H1 (cell line): Measurements from ENCODE around the gene MIX23. TPM values are rescaled to one million over a fixed set of nuclear protein-coding genes. Genes with fewer than 3 reads are reported as not detected.

Source experiments
- CTCF ChIA-PET: fragments of 300-600 bp; sonication (Branson Sonifier 250); formaldehyde crosslinking; loops from one replicate; lab custom pipeline; 2021; ENCODE audit not compliant: partially characterized antibody; lab: Charles Lee
- POLR2A ChIA-PET: fragments of 300-600 bp; sonication (Branson Sonifier 250); formaldehyde crosslinking; loops from one replicate; lab custom pipeline; 2021; ENCODE audit warnings: inconsistent platforms; ENCODE audit not compliant: partially characterized antibody; lab: Charles Lee
- DNase-seq, 2 experiments: peaks; one replicate each; pipeline versions ENCODE4 v3.0.0 to v3.0.0-alpha.2; 2010 to 2022; ENCODE audit warnings: low spot score in 2 of 2, low read depth in 1 of 2, mixed read lengths in 1 of 2
- FAIRE-seq: peaks from 2 replicates; lab custom pipeline; 2011; peaks lifted over from hg19 to GRCh38; lab: Jason Lieb, UNC
- H2AFZ ChIP-seq: 2 replicates; pipeline ENCODE4 v1.8.1; 2012; ENCODE audit warnings: low read length, inconsistent platforms
- H2AK5ac ChIP-seq: 2 replicates; pipeline ENCODE4 v1.6.1; 2013; ENCODE audit warnings: low read depth, low read length
- H2BK120ac ChIP-seq: replicated peaks from 2 replicates; pipeline ENCODE3; 2013; ENCODE audit warnings: low read depth, low read length, inconsistent platforms
- H2BK12ac ChIP-seq: 2 replicates; pipeline ENCODE4 v1.6.1; 2013; ENCODE audit warnings: low read depth, low read length
- H2BK15ac ChIP-seq: 2 replicates; pipeline ENCODE4 v1.6.1; 2013; ENCODE audit warnings: low read length
- H2BK20ac ChIP-seq: 2 replicates; pipeline ENCODE4 v1.6.1; 2013; ENCODE audit warnings: low read length
- H2BK5ac ChIP-seq: 2 replicates; pipeline ENCODE4 v1.6.1; 2013; ENCODE audit warnings: low read depth, low read length
- H3K14ac ChIP-seq: 2 replicates; pipeline ENCODE4 v1.6.1; 2013; ENCODE audit warnings: inconsistent platforms; ENCODE audit not compliant: insufficient read length
- H3K18ac ChIP-seq: 2 replicates; pipeline ENCODE4 v1.6.1; 2013; ENCODE audit warnings: low read length; ENCODE audit errors: extremely low read depth
- H3K23ac ChIP-seq: 2 replicates; pipeline ENCODE4 v1.6.1; 2013; ENCODE audit warnings: inconsistent platforms; ENCODE audit not compliant: insufficient read length
- H3K23me2 ChIP-seq: 2 replicates; pipeline ENCODE4 v1.6.1; 2013; ENCODE audit warnings: low read depth, low read length
- H3K27ac ChIP-seq: 2 replicates; pipeline ENCODE4 v1.6.1; 2011; ENCODE audit warnings: low read depth, low read length, inconsistent platforms
- H3K27me3 ChIP-seq, 4 experiments: replicated peaks in 1 of 4; 1 replicate in 1 of 4; 2 replicates in 3 of 4; pipeline versions ENCODE4 v1.6.1 to v1.8.1; 2011 to 2013; ENCODE audit warnings: low read length in 3 of 4, mild to moderate bottlenecking in 3 of 4, inconsistent platforms in 2 of 4, mixed read lengths in 2 of 4, moderate library complexity in 1 of 4; ENCODE audit not compliant: control insufficient read depth in 3 of 4, insufficient read depth in 3 of 4; ENCODE audit errors: extremely low read depth in 1 of 4
- H3K36me3 ChIP-seq, 4 experiments: 2 replicates each; pipeline versions ENCODE4 v1.6.1 to v1.8.1; 2011 to 2013; ENCODE audit warnings: mild to moderate bottlenecking in 4 of 4, low read length in 3 of 4, moderate library complexity in 2 of 4, control low read depth in 1 of 4, inconsistent platforms in 1 of 4; ENCODE audit not compliant: insufficient read depth in 4 of 4, control insufficient read depth in 2 of 4
- H3K4ac ChIP-seq: replicated peaks from 2 replicates; pipeline ENCODE3; 2013; ENCODE audit warnings: low read length, low read depth, mixed read lengths, inconsistent platforms; ENCODE audit not compliant: insufficient read length
- H3K4me1 ChIP-seq, 4 experiments: replicated peaks in 1 of 4; 1 replicate in 1 of 4; 2 replicates in 3 of 4; pipeline versions ENCODE4 v1.6.1 to v1.8.1; 2011 to 2013; ENCODE audit warnings: low read length in 3 of 4, inconsistent platforms in 2 of 4, mixed read lengths in 1 of 4; ENCODE audit not compliant: insufficient read depth in 4 of 4, control insufficient read depth in 3 of 4
- H3K4me2 ChIP-seq, 2 experiments: 2 replicates each; pipeline versions ENCODE4 v1.6.1 to v1.8.1; 2011 to 2013; ENCODE audit warnings: low read depth in 2 of 2, low read length in 2 of 2, control low read depth in 1 of 2, inconsistent platforms in 1 of 2, mild to moderate bottlenecking in 1 of 2; ENCODE audit not compliant: insufficient read depth in 1 of 2
- H3K4me3 ChIP-seq, 4 experiments: fragments of 200-600, 300-600 bp in 1 of 4; sonication (generic), shearing (Covaris generic), sonication (Bioruptor Twin) in 1 of 4; 2 replicates each; pipeline versions ENCODE4 v1.5.1 to v1.8.1; 2011 to 2016; ENCODE audit warnings: low read length in 4 of 4, low read depth in 3 of 4, control low read depth in 2 of 4, inconsistent platforms in 2 of 4, mild to moderate bottlenecking in 2 of 4, mixed read lengths in 1 of 4, moderate library complexity in 1 of 4; ENCODE audit not compliant: insufficient read depth in 2 of 4; ENCODE audit errors: extremely low read depth in 1 of 4
- H3K56ac ChIP-seq: replicated peaks from 2 replicates; pipeline ENCODE3; 2013; ENCODE audit warnings: low read depth, mild to moderate bottlenecking, mixed read lengths, low read length, inconsistent platforms; ENCODE audit not compliant: insufficient read length
- H3K79me1 ChIP-seq: 2 replicates; pipeline ENCODE4 v1.6.1; 2013; ENCODE audit warnings: low read depth, low read length, control low read depth
- H3K79me2 ChIP-seq, 2 experiments: 2 replicates each; pipeline versions ENCODE4 v1.6.1 to v1.8.1; 2012 to 2013; ENCODE audit warnings: low read length in 2 of 2, mild to moderate bottlenecking in 2 of 2, inconsistent platforms in 1 of 2; ENCODE audit not compliant: insufficient read depth in 2 of 2, control insufficient read depth in 1 of 2
- H3K9ac ChIP-seq, 4 experiments: replicated peaks in 1 of 4; 1 replicate in 1 of 4; 2 replicates in 3 of 4; pipeline versions ENCODE4 v1.6.1 to v1.8.1; 2011 to 2013; ENCODE audit warnings: low read depth in 3 of 4, low read length in 3 of 4, control low read depth in 2 of 4, mild to moderate bottlenecking in 2 of 4, moderate library complexity in 2 of 4, inconsistent platforms in 1 of 4; ENCODE audit errors: extremely low read depth in 1 of 4
- H3K9me3 ChIP-seq, 2 experiments: 2 replicates each; pipeline versions ENCODE4 v1.6.1 to v1.8.1; 2012 to 2013; ENCODE audit warnings: mild to moderate bottlenecking in 2 of 2, moderate library complexity in 2 of 2, control low read depth in 1 of 2, inconsistent platforms in 1 of 2, low read depth in 1 of 2, low read length in 1 of 2, mixed read lengths in 1 of 2; ENCODE audit not compliant: insufficient read depth in 2 of 2
- H4K20me1 ChIP-seq, 2 experiments: replicated peaks in 1 of 2; 2 replicates each; pipeline versions ENCODE3 to v1.8.1; 2011 to 2013; ENCODE audit warnings: inconsistent platforms in 2 of 2, low read length in 2 of 2, mild to moderate bottlenecking in 1 of 2; ENCODE audit not compliant: insufficient read depth in 2 of 2, control insufficient read depth in 1 of 2
- H4K5ac ChIP-seq: 2 replicates; pipeline ENCODE4 v1.6.1; 2013; ENCODE audit warnings: low read length, low read depth, mixed read lengths, inconsistent platforms; ENCODE audit not compliant: insufficient read length
- H4K8ac ChIP-seq: 2 replicates; pipeline ENCODE4 v1.8.0; 2013; ENCODE audit warnings: mild to moderate bottlenecking, moderate library complexity, low read length, inconsistent platforms; ENCODE audit not compliant: insufficient read depth; ENCODE audit errors: extremely low read depth
- H4K91ac ChIP-seq: replicated peaks from 2 replicates; pipeline ENCODE3; 2013; ENCODE audit warnings: low read length, mixed read lengths, inconsistent platforms; ENCODE audit not compliant: insufficient read length
- ATF2 ChIP-seq: IDR thresholded peaks from 2 replicates; pipeline ENCODE4 v1.6.1; 2012; ENCODE audit warnings: low read length, inconsistent platforms
- E2F6 ChIP-seq: IDR thresholded peaks from 2 replicates; pipeline ENCODE4 v1.6.1; 2012; ENCODE audit warnings: inconsistent platforms
- RAD21 ChIP-seq, 2 experiments: IDR thresholded peaks in 1 of 2; conservative IDR thresholded peaks in 1 of 2; 2 replicates each; pipeline ENCODE4 v1.6.1; 2011; ENCODE audit warnings: low read depth in 2 of 2, low read length in 2 of 2, improper control_type of control experiment in 1 of 2, inconsistent platforms in 1 of 2, mild to moderate bottlenecking in 1 of 2, moderate library complexity in 1 of 2
- SIX5 ChIP-seq: IDR thresholded peaks from 2 replicates; pipeline ENCODE4 v1.6.1; 2011; ENCODE audit warnings: mild to moderate bottlenecking, low read depth, low read length
- TAF7 ChIP-seq: optimal IDR thresholded peaks from 2 replicates; pipeline ENCODE3; 2011; ENCODE audit warnings: low read depth, mild to moderate bottlenecking, inconsistent platforms, low read length, moderate library complexity, borderline replicate concordance
- WGBS, 2 experiments: shearing (Covaris generic) in 1 of 2; methylation state at CpG; one replicate each; pipeline versions ENCODE4 v1.1.6 to v1.1.7; 2013 to 2015; ENCODE audit warnings: low lambda C conversion rate in 2 of 2, mixed read lengths in 2 of 2, inconsistent platforms in 1 of 2, low coverage in 1 of 2, missing lambda C conversion rate in 1 of 2; ENCODE audit not compliant: insufficient replicate concordance in 2 of 2, insufficient coverage in 1 of 2, insufficient read length in 1 of 2; ENCODE audit errors: extremely low coverage in 1 of 2, missing lambda C conversion rate in 1 of 2; 5-methylcytosine and 5-hydroxymethylcytosine counted together
- polyA plus RNA-seq, 7 experiments: library from polyadenylated mRNA; depleted of rRNA in 3 of 7; stranded (reverse) in 5 of 7; unstranded in 2 of 7; fragments of >200 nt in 5 of 7; fragments of 200-250 nt in 2 of 7; gene quantifications; 1 replicate in 5 of 7; 2 replicates in 1 of 7; 4 replicates in 1 of 7; pipeline versions ENCODE4 v1.2.1 to v1.2.3, GENCODE V29; 2011 to 2013; ENCODE audit warnings: missing spikeins in 2 of 7, mixed read lengths in 2 of 7
- total RNA-seq: library from RNA; stranded (reverse); fragmentation: NEBNext Ultra II Directional; extraction: Animal tissue kit (Norgen Biotek cat#: 25700); gene quantifications from 2 replicates; pipeline ENCODE4 v1.2.1, GENCODE V29; 2021

Gene MIX23
- total and polyA plus RNA-seq, 2 of the 8 experiments (the other 6 are each of a cell fraction or from before 2014, with no cell fraction given), result 22.1 to 69.6 TPM

- POLR2A ChIA-PET, result no interaction called here
- H3K18ac ChIP-seq, result no peak overlapping the region
- H4K20me1 ChIP-seq, result no peaks in the 10 kb centered on the region
- H3K27me3 ChIP-seq, result no peaks in the 10 kb centered on the region
- H4K8ac ChIP-seq, result no peak overlapping the region
- CTCF ChIA-PET, result interaction anchor here (1.2 to 1.8 kb wide), 2 partner anchors 15 to 23 kb away, joined by 3 to 5 read pairs; no protein-coding TSS in a partner anchor
- H3K56ac ChIP-seq, result no peak overlapping the region
- H2BK20ac ChIP-seq, result no peak overlapping the region
- H3K9ac ChIP-seq, result no peak overlapping the region
- no peak for DNase-seq
- no peak overlapping the region for H3K27ac ChIP-seq
- no peak overlapping the region for H3K23ac ChIP-seq
- no peak for FAIRE-seq
- WGBS, 2 experiments, result 93% methylated on average over 5 of the region's 5 CpGs; no CpG with 5 or more reads in 1 of the 2 experiments
- H4K91ac ChIP-seq, result no peak overlapping the region
- H3K4me1 ChIP-seq, result no peaks in the 10 kb centered on the region
- no peak overlapping the region for H2AK5ac ChIP-seq
- H2BK15ac ChIP-seq, result no peak overlapping the region
- H3K4me2 ChIP-seq, result no peak overlapping the region
- H2AFZ ChIP-seq, result no peak overlapping the region
- no peak overlapping the region for H4K5ac ChIP-seq
- H3K79me1 ChIP-seq, result no peaks in the 10 kb centered on the region
- H3K36me3 ChIP-seq, result no peaks in the 10 kb centered on the region
- peaks cover 0 to 5% of the 10 kb centered on the region in 2 experiments; a peak in 1 of 4 replicates for H3K9me3 ChIP-seq
- H2BK12ac ChIP-seq, result no peak overlapping the region
- H3K4ac ChIP-seq, result no peak overlapping the region
- no peak overlapping the region for H3K14ac ChIP-seq
- no peak overlapping the region for H3K4me3 ChIP-seq
- H3K79me2 ChIP-seq, result no peaks in the 10 kb centered on the region
- no peak overlapping the region for H2BK120ac ChIP-seq
- H2BK5ac ChIP-seq, result no peak overlapping the region
- TF ChIP-seq ATF2 (no peak), SIX5 (no peak), TAF7 (no peak), E2F6 (no peak), RAD21 (IDR thresholded peaks at IDR 0.05 in 1 of 2, conservative IDR thresholded peaks at IDR 0.05 in 1 of 2; ENCODE audit: low read depth in 2 of 2, low read length in 2 of 2) (no peak)
- no peaks in the 10 kb centered on the region for H3K23me2 ChIP-seq
Measured at GRCh38 chr3:122322095-122323075, 60.6 kb downstream of the MIX23 start.
